ENCODE results near the gene HUNK.

Gene HUNK

GRCh38 chr21:31900121-31900895 is 27.5 kb downstream of the HUNK start:
- peaks cover under 1% of the 10 kb centered on the region for H3K27me3 Mint-ChIP-seq
- no peaks in the 10 kb centered on the region for H3K36me3 Mint-ChIP-seq
- no peaks in the 10 kb centered on the region for H3K9me3 Mint-ChIP-seq
- H3K27ac Mint-ChIP-seq = no peak overlapping the region
- H3K4me1 Mint-ChIP-seq = peaks cover 13% of the 10 kb centered on the region
- no peak overlapping the region for H3K4me3 Mint-ChIP-seq

DNA sequence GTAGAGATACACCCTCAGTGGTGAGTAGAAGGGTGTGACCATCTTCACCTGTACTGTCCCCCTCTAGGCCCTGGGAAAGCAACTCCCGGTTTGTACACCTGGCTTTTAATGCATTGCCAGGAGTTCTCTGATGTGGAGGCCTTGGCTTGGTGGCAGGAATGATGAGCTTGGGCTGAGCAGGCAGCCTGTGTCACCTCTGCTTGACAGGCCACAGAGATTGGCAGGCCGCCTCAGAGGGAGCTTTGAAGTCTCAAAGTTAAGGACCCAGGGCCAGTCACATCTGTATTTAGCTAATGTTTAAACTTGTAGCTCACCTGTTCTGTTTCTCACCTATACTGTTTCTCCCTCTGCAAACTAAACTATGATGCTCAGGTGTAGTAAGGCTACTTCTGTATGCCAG is 28.5 kb downstream of the HUNK start:
- Mint-ChIP-seq H3K36me3 (no peaks in the 10 kb centered on the region), H3K27me3 (peaks cover 4% of the 10 kb centered on the region), H3K4me1 (peaks cover 13% of the 10 kb centered on the region), H3K9me3 (no peaks in the 10 kb centered on the region), H3K27ac (no peak overlapping the region), H3K4me3 (no peak overlapping the region)

GRCh38 chr21:31902438-31902837 is 29.6 kb downstream of the HUNK start:
- Mint-ChIP-seq H3K36me3 (no peaks in the 10 kb centered on the region), H3K9me3 (no peaks in the 10 kb centered on the region), H3K27ac (no peak overlapping the region), H3K4me3 (no peak overlapping the region), H3K4me1 (peaks cover 13% of the 10 kb centered on the region), H3K27me3 (peaks cover 6% of the 10 kb centered on the region)

DNA sequence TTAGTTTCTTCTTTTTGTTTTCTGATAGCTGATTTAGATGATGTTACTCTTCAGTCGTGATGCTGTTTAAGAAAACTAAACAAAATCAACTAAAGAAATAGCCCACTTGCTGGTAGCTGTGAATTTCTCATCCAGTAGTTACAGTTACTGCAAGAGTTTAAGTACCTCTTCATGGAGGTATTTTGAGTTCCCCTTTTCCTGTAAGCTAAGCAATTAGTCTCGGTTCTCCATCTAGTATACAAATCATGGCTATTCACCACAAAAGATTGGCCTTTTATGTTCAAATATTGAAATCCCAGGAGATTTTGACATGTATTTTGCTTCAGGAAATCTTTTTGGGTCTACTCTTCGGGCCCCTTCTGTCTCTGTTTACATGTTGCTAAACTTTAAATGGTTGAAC is 31.1 kb downstream of the HUNK start:
- H3K36me3 Mint-ChIP-seq = no peaks in the 10 kb centered on the region
- H3K4me3 Mint-ChIP-seq = no peak overlapping the region
- peaks cover 10% of the 10 kb centered on the region for H3K4me1 Mint-ChIP-seq
- no peak overlapping the region for H3K27ac Mint-ChIP-seq
- peaks cover 11% of the 10 kb centered on the region for H3K27me3 Mint-ChIP-seq
- no peaks in the 10 kb centered on the region for H3K9me3 Mint-ChIP-seq

- Mint-ChIP-seq H3K27ac (no peak overlapping the region), H3K4me3 (no peak overlapping the region), H3K9me3 (no peaks in the 10 kb centered on the region), H3K4me1 (no peaks in the 10 kb centered on the region), H3K36me3 (no peaks in the 10 kb centered on the region), H3K27me3 (peaks cover 15% of the 10 kb centered on the region)
These were observed 33.0 kb downstream of the HUNK start for GRCh38 chr21:31905503-31906451.

- Mint-ChIP-seq H3K27me3 (peaks cover 24% of the 10 kb centered on the region), H3K27ac (no peak overlapping the region), H3K9me3 (no peaks in the 10 kb centered on the region), H3K4me1 (no peaks in the 10 kb centered on the region), H3K4me3 (no peak overlapping the region), H3K36me3 (no peaks in the 10 kb centered on the region)
These were observed 35.5 kb downstream of the HUNK start for GRCh38 chr21:31908106-31909031.

DNA sequence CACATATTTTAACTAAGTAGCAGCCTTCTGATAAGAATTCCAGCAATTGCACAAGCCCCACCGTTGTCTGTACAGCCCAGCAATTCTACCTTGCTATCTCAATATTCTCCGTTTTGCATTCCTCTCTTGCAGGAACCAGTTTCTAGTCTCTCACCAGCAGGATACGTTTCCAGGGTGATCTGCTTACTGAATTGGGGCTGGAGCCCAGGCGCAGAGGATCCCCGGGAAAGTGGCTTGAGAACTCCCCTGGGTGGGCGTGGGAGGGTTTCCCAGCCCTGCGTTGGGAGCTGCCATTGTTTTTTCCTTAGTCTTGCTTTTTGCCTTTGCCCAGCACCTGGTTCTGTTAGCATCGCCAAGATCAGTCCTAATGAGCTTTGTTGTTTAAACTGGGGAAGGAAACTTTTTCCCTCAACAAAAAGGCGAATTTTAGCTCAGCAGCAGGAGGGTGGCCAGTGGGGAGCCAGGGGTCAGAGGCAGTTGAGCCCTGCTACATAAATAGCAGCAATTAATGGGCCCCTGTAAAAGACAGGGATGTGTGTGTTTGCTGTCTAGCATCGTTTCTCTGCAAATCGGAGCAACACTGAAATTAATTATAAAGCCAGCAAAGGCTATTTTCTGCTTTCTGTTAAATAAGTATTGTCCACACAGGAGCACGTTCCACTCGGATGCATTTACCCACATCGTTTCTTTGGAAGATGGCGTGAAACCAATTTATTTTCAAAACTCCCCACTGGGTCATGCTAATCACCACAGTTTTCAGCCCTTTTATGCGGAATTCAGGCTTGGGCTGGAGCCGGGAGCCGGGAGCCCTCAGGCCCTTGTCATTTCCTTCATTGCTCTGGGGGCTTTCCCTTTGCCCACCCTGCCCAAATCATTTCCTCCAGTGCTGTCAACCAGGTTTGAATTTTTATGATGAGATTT is 36.6 kb downstream of the HUNK start:
- no peaks in the 10 kb centered on the region for H3K4me1 Mint-ChIP-seq
- no peak overlapping the region for H3K4me3 Mint-ChIP-seq
- peaks cover 24% of the 10 kb centered on the region for H3K27me3 Mint-ChIP-seq
- H3K36me3 Mint-ChIP-seq = no peaks in the 10 kb centered on the region
- H3K9me3 Mint-ChIP-seq = no peaks in the 10 kb centered on the region
- no peak overlapping the region for H3K27ac Mint-ChIP-seq

GRCh38 chr21:31910074-31910470 is 37.3 kb downstream of the HUNK start:
- Mint-ChIP-seq H3K9me3 (no peaks in the 10 kb centered on the region), H3K36me3 (no peaks in the 10 kb centered on the region), H3K27me3 (peaks cover 24% of the 10 kb centered on the region), H3K4me3 (no peak overlapping the region), H3K4me1 (no peaks in the 10 kb centered on the region), H3K27ac (no peak overlapping the region)

GRCh38 chr21:31911138-31911907 is 38.5 kb downstream of the HUNK start:
- Mint-ChIP-seq H3K4me1 (no peaks in the 10 kb centered on the region), H3K4me3 (no peak overlapping the region), H3K27ac (no peak overlapping the region), H3K27me3 (peaks cover 20% of the 10 kb centered on the region), H3K9me3 (no peaks in the 10 kb centered on the region), H3K36me3 (no peaks in the 10 kb centered on the region)

DNA sequence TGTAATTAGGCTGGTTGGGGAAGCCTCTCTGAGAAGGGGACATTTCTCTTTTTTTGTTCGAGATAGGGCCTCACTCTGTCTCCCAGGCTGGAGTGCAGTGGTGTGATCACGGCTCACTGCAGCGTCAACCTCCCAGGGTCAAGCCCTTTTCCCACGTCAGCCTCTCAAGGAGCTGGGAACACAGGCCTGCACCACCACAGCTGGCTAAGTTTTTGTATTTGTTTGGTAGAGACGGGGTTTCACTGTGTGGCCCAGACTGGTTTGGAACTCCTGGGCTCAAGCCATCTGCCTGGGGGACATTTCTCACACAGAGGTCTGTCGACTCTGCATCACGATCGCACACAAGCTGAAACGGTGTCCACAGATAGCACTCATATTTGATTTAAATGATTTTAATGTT is 39.7 kb downstream of the HUNK start:
- H3K4me1 Mint-ChIP-seq = no peaks in the 10 kb centered on the region
- no peak overlapping the region for H3K4me3 Mint-ChIP-seq
- no peaks in the 10 kb centered on the region for H3K36me3 Mint-ChIP-seq
- peaks cover 18% of the 10 kb centered on the region for H3K27me3 Mint-ChIP-seq
- H3K27ac Mint-ChIP-seq = no peak overlapping the region
- H3K9me3 Mint-ChIP-seq = no peaks in the 10 kb centered on the region

DNA sequence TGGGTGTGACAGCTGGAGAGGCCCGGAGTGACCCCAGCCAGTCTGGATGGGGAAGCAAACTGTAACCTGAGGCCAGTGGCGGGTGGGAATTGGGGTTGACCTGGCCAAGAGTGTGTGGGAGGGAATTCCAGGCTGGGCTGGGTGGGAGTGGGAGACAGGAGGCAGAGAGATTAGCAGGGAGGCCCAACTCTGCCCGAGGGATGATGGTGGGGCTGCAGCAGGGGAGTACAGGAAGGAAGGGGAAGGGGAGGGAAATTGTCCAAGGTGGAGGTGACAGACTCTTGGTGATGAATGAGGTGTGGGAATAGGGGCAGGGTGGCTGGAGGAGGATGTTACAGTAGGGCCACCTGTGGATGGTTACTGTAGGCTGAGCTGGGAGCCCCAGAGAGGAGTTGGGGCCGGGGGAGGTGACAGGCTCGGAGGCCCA is 40.4 kb downstream of the HUNK start:
- no peak overlapping the region for H3K4me3 Mint-ChIP-seq
- no peaks in the 10 kb centered on the region for H3K4me1 Mint-ChIP-seq
- H3K27ac Mint-ChIP-seq = no peak overlapping the region
- no peaks in the 10 kb centered on the region for H3K9me3 Mint-ChIP-seq
- H3K27me3 Mint-ChIP-seq = peaks cover 17% of the 10 kb centered on the region
- no peaks in the 10 kb centered on the region for H3K36me3 Mint-ChIP-seq

GRCh38 chr21:31914472-31914871 is 41.7 kb downstream of the HUNK start:
- Mint-ChIP-seq H3K27me3 (peaks cover 12% of the 10 kb centered on the region), H3K36me3 (no peaks in the 10 kb centered on the region), H3K9me3 (no peaks in the 10 kb centered on the region), H3K4me1 (no peaks in the 10 kb centered on the region), H3K27ac (no peak overlapping the region), H3K4me3 (no peak overlapping the region)

DNA sequence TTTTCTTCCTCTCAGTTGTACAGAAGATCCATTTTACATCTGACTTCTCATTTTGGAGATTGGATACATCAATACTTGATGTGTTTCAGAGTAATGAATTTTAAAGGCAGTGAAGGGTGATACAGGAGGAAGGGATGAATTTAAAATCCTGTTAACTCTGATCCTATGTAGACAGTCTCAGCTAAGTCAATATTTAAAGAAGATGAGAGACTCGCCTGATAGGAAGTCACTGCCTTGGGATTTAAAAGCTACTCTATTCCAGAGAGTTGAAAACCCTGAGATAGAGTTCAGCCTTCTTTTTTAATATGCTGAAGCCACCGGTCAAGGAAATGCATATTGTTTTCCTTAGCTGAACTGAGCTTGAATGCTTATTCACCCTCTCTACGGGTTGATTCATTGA is 42.7 kb downstream of the HUNK start:
- Mint-ChIP-seq H3K4me1 (no peaks in the 10 kb centered on the region), H3K27me3 (peaks cover 12% of the 10 kb centered on the region), H3K36me3 (no peaks in the 10 kb centered on the region)

DNA sequence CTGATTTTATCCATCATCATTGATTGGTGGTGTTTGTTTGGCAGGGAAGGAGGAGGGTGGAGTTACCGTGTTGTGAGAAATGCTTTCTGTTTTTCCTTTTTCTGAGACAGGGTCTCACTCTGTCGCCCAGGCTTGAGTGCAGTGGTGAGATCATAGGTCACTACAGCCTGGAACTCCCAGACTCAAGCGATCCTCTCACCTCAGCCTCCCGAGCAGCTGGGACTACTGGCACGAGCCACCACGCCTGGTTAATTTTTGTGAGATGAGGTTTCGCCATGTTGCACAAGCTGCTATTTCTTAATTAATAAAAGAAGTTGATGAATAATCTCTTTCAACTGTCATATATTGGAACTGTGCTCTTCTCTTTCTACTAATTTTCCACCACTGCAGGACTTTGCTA is 44.3 kb downstream of the HUNK start:
- no peaks in the 10 kb centered on the region for H3K36me3 Mint-ChIP-seq
- no peak overlapping the region for H3K27ac Mint-ChIP-seq
- H3K4me1 Mint-ChIP-seq = no peaks in the 10 kb centered on the region
- peaks cover 5% of the 10 kb centered on the region for H3K27me3 Mint-ChIP-seq
- H3K9me3 Mint-ChIP-seq = no peaks in the 10 kb centered on the region
- H3K4me3 Mint-ChIP-seq = no peak overlapping the region

More for the DNA sequence above, 42.7 kb downstream of the HUNK start:
- no peak overlapping the region for H3K27ac Mint-ChIP-seq
- no peak overlapping the region for H3K4me3 Mint-ChIP-seq
- no peaks in the 10 kb centered on the region for H3K9me3 Mint-ChIP-seq

Measured in activated naive CD4-positive, alpha-beta T cell treated with anti-CD3 and anti-CD28 coated beads, Interleukin-2, amount 50 U/mL, for 24 hours (primary cell).